K562 (cell line): ENCODE results near the gene DNALI1. TPM values are rescaled to one million over a fixed set of nuclear protein-coding genes. Genes with fewer than 3 reads are reported as not detected.
A peak's percentile ranks its signal among the peaks of the same experiment; 100 is the strongest.

Experiments used
- ATAC-seq: fragments of 200-7000 bp; cut with Tn5 transposase; 3 replicates; pipeline ENCODE4 v1.9.1; 2020; ENCODE audit warnings: moderate library complexity
- BruUV-seq: library from RNA; stranded (reverse); fragments of 400-500 nt; replicated peaks from 2 replicates; lab custom pipeline; 2021; lab: Mats Ljungman, UMichigan
- CTCF ChIA-PET: fragments of 300-600 bp; formaldehyde crosslinking; extraction: SDS; loops from one replicate; lab custom pipeline; 2021; ENCODE audit warnings: low intra/inter-chr PET ratio; lab: Yijun Ruan, JAX
- POLR2A ChIA-PET: fragments of 300-600, 350-650 bp; sonication (Branson Sonifier 250); formaldehyde crosslinking; extraction: SDS; loops from one replicate; lab custom pipeline; 2021; ENCODE audit warnings: antibody characterized with exemption, inconsistent platforms; lab: Yijun Ruan, JAX
- DNase-seq, 4 experiments: peaks; one replicate each; pipeline versions ENCODE4 v3.0.0 to v3.0.0-alpha.2; 2011 to 2018; ENCODE audit warnings: low spot score in 3 of 4, mixed read lengths in 3 of 4; ENCODE audit errors: extremely low read depth in 1 of 4
- FAIRE-seq: peaks from 2 replicates; lab custom pipeline; 2011; peaks lifted over from hg19 to GRCh38; lab: Jason Lieb, UNC
- H2AFZ ChIP-seq: 2 replicates; pipeline ENCODE4 v1.6.0; 2011; ENCODE audit warnings: low read depth, low read length, control low read depth, inconsistent platforms
- H3K27ac ChIP-seq: fragments of 200-600 bp; 3 replicates; pipeline ENCODE4 v1.8.0; 2011; ENCODE audit warnings: low read depth, mild to moderate bottlenecking, control low read depth, inconsistent platforms, low read length, moderate library complexity, mixed read lengths; ENCODE audit errors: extremely low read depth
- H3K27me3 ChIP-seq, 2 experiments: fragments of 300-600 bp in 1 of 2; 2 replicates in 1 of 2; 3 replicates in 1 of 2; pipeline versions ENCODE4 v1.6.0 to v1.8.0; 2011; ENCODE audit warnings: inconsistent platforms in 2 of 2, low read length in 2 of 2, mild to moderate bottlenecking in 1 of 2, mixed read lengths in 1 of 2, moderate library complexity in 1 of 2; ENCODE audit not compliant: control insufficient read depth in 2 of 2, insufficient read depth in 2 of 2
- H3K36me3 ChIP-seq: fragments of 300-600 bp; 3 replicates; pipeline ENCODE4 v1.8.0; 2011; ENCODE audit warnings: mild to moderate bottlenecking, low read length, inconsistent platforms; ENCODE audit not compliant: control insufficient read depth, insufficient read depth
- H3K4me1 ChIP-seq, 2 experiments: fragments of 200-600 bp in 1 of 2; replicated peaks in 1 of 2; 2 replicates in 1 of 2; 3 replicates in 1 of 2; pipeline versions ENCODE4 v1.5.1 to v1.8.0; 2011; ENCODE audit warnings: inconsistent platforms in 2 of 2, low read length in 2 of 2, mild to moderate bottlenecking in 1 of 2, mixed read lengths in 1 of 2, moderate library complexity in 1 of 2; ENCODE audit not compliant: control insufficient read depth in 2 of 2, insufficient read depth in 2 of 2
- H3K4me2 ChIP-seq: 2 replicates; pipeline ENCODE4 v1.6.1; 2011; ENCODE audit warnings: low read length, control low read depth, inconsistent platforms, mixed read lengths; ENCODE audit not compliant: insufficient read depth
- H3K4me3 ChIP-seq: fragments of 200-600 bp; sonication (generic), shearing (Covaris generic); 2 replicates; pipeline ENCODE4 v1.5.1; 2016; ENCODE audit warnings: control low read depth, inconsistent platforms
- H3K79me2 ChIP-seq: fragments of 200-600 bp; 3 replicates; pipeline ENCODE4 v1.8.0; 2011; ENCODE audit warnings: low read length, inconsistent platforms; ENCODE audit not compliant: control insufficient read depth, insufficient read depth
- H3K9ac ChIP-seq, 2 experiments: 2 replicates each; pipeline versions ENCODE4 v1.6.0 to v1.6.1; 2011; ENCODE audit warnings: low read depth in 2 of 2, low read length in 2 of 2, control low read depth in 1 of 2, inconsistent platforms in 1 of 2, mild to moderate bottlenecking in 1 of 2, mixed read lengths in 1 of 2; ENCODE audit not compliant: insufficient read depth in 1 of 2
- H3K9me1 ChIP-seq: one replicate; pipeline ENCODE4 v1.6.0; 2011; ENCODE audit warnings: inconsistent platforms, mild to moderate bottlenecking, low read length, moderate library complexity; ENCODE audit not compliant: control insufficient read depth, insufficient read depth
- H3K9me3 ChIP-seq: replicated peaks from 2 replicates; pipeline ENCODE4 v1.5.1; 2011; ENCODE audit warnings: low read depth, low read length, inconsistent platforms; ENCODE audit not compliant: control insufficient read depth, insufficient read depth
- H4K20me1 ChIP-seq: replicated peaks from 2 replicates; pipeline ENCODE4 v1.6.1; 2011; ENCODE audit warnings: low read length, inconsistent platforms, mixed read lengths; ENCODE audit not compliant: control insufficient read depth, insufficient read depth
- CCNT2 ChIP-seq: IDR thresholded peaks from 2 replicates; pipeline ENCODE4 v1.6.1; 2011; ENCODE audit warnings: borderline replicate concordance, low read depth, mild to moderate bottlenecking, moderate library complexity, mixed read lengths, low read length; ENCODE audit not compliant: insufficient read length; ENCODE audit errors: extremely low read depth
- EGR1 ChIP-seq: fragments of 450-650 bp; conservative IDR thresholded peaks from 2 replicates; pipeline ENCODE4 v1.6.1; 2017; ENCODE audit warnings: mild to moderate bottlenecking
- POLR2B ChIP-seq: fragments of 450-650 bp; IDR thresholded peaks from 2 replicates; pipeline ENCODE4 v1.6.1; 2018; ENCODE audit warnings: low read depth; ENCODE audit not compliant: partially characterized antibody
- POLR2G ChIP-seq: fragments of 200-400 bp; formaldehyde crosslinking; IDR thresholded peaks from 2 replicates; pipeline ENCODE4 v1.6.1; 2017; ENCODE audit warnings: low read depth, mild to moderate bottlenecking, antibody characterized with exemption, low read length, moderate library complexity
- RBFOX2 ChIP-seq: fragments of 200-400 bp; formaldehyde crosslinking; IDR thresholded peaks from 2 replicates; pipeline ENCODE4 v1.6.1; 2017; ENCODE audit warnings: low read depth, mild to moderate bottlenecking, low read length, moderate library complexity
- RBM22 ChIP-seq: fragments of 200-400 bp; formaldehyde crosslinking; IDR thresholded peaks from 2 replicates; pipeline ENCODE4 v1.6.1; 2018; ENCODE audit warnings: low read length, low read depth; ENCODE audit not compliant: poor library complexity, severe bottlenecking
- ZBTB33 ChIP-seq: sonication (generic); formaldehyde crosslinking; IDR thresholded peaks from 2 replicates; pipeline ENCODE4 v1.8.1; 2023; ENCODE audit warnings: mild to moderate bottlenecking, missing genetic modification reagents
- ZNF124 ChIP-seq: sonication (generic); formaldehyde crosslinking; IDR thresholded peaks from 2 replicates; pipeline ENCODE4 v1.8.1; 2022; ENCODE audit warnings: missing genetic modification reagents
- ZNF407 ChIP-seq: fragments of 450-650 bp; IDR thresholded peaks from 2 replicates; pipeline ENCODE4 v1.6.1; 2016; ENCODE audit warnings: low read depth
- WGBS: fragments of 100-300 bp; shearing (Covaris generic); methylation state at CpG from one replicate; pipeline ENCODE4 v1.1.6; 2016; ENCODE audit warnings: low coverage, mixed read lengths; ENCODE audit not compliant: insufficient coverage; ENCODE audit errors: missing lambda C conversion rate; 5-methylcytosine and 5-hydroxymethylcytosine counted together
- in situ Hi-C: fragments of 300-500 bp; cut with MboI; formaldehyde crosslinking; loops from 4 replicates; pipeline ENCODE4 v1.15.0; 2018; ENCODE audit warnings: inconsistent platforms, mixed read lengths
- intact Hi-C: fragments of 100-400 bp; cut with micrococcal nuclease; formaldehyde crosslinking; loops from 2 replicates; pipeline ENCODE4 v1.14.2; 2022
- polyA plus RNA-seq, 8 experiments: library from polyadenylated mRNA; depleted of rRNA in 4 of 8; stranded (reverse) in 5 of 8; unstranded in 3 of 8; fragments of >200 nt; fragmentation: Nextera tagmentation in 2 of 8; fragmentation: Illumina TruSeq in 1 of 8; extraction: Ambion mirVana in 2 of 8; extraction: Trizol in 1 of 8; gene quantifications; 2 replicates each; pipeline versions ENCODE4 v1.2.1 to v1.2.3, GENCODE V29; 2011 to 2014; ENCODE audit warnings: inconsistent platforms in 1 of 8, missing spikeins in 1 of 8
- total RNA-seq, 7 experiments: library from RNA; depleted of rRNA in 6 of 7; stranded (reverse); fragments of >200 nt in 6 of 7; fragmentation: Illumina TruSeq in 2 of 7; extraction: Trizol in 2 of 7; gene quantifications; 2 replicates each; pipeline versions ENCODE4 v1.2.1 to v1.2.3, GENCODE V29; 2011 to 2021; ENCODE audit warnings: low replicate concordance in 1 of 7

Gene DNALI1
- total and polyA plus RNA-seq, 9 of the 15 experiments (the other 6 are each of a cell fraction or from before 2014, with no cell fraction given): 0.87 to 5.6 (median 1.2) TPM

GRCh38 chr1:37544530-37544929 lies 12.2 kb upstream of the DNALI1 start:
- no peak overlapping the region for H3K4me2 ChIP-seq
- FAIRE-seq (no peak), ATAC-seq (peak; percentile 51; the same call in 2 of the 3 replicates), DNase-seq (no peak)
- 96% methylated on average over 21 of the region's 21 CpGs for WGBS
- no TSS peak for BruUV-seq
- H3K9me1 ChIP-seq: no peaks in the 10 kb centered on the region
- H3K4me1 ChIP-seq: no peaks in the 10 kb centered on the region; a peak in 1 of 5 replicates
- intact Hi-C loops (no loop called here), in situ Hi-C loops (no loop called here)
- H3K27me3 ChIP-seq: no peaks in the 10 kb centered on the region
- H3K9ac ChIP-seq: no peak overlapping the region
- POLR2A ChIA-PET: interaction anchor here (0.6 to 1.3 kb wide), 6 partner anchors 11 to 1154 kb away, joined by 3 to 4 read pairs (median 3); partner anchors contain the start of gene DNALI1
- no peaks in the 10 kb centered on the region for H3K79me2 ChIP-seq
- CTCF ChIA-PET: no interaction called here
- no peaks in the 10 kb centered on the region for H4K20me1 ChIP-seq
- no peaks in the 10 kb centered on the region for H3K9me3 ChIP-seq
- no peak overlapping the region for H2AFZ ChIP-seq
- peaks cover 82% of the 10 kb centered on the region; the same call in 2 of the 3 replicates for H3K36me3 ChIP-seq
- no peak overlapping the region for H3K27ac ChIP-seq
- H3K4me3 ChIP-seq: no peak overlapping the region
- TF ChIP-seq ZNF124 (CRISPR knock-in tag) (no peak), ZNF407 (no peak), ZBTB33 (peak; percentile 93), EGR1 (no peak), RBM22 (peak; percentile 45), POLR2B (peak; percentile 17), RBFOX2 (peak; percentile 64), CCNT2 (peak; percentile 18), POLR2G (peak; percentile 70)
